Common myeloid progenitor, CD34-positive (primary cell): ENCODE measurements around the gene LMCD1.

Experiments
- CTCF ChIA-PET: fragments of 350-600 bp; sonication (Branson Sonifier 250); formaldehyde crosslinking; loops from one replicate; lab custom pipeline; 2021; ENCODE audit warnings: antibody characterized with exemption; lab: Charles Lee
- POLR2A ChIA-PET: fragments of 350-600 bp; sonication (Branson Sonifier 250); formaldehyde crosslinking; loops from one replicate; lab custom pipeline; 2021; ENCODE audit warnings: antibody characterized with exemption; lab: Charles Lee
- DNase-seq, 3 donors: peaks; one replicate each; pipeline versions ENCODE4 v3.0.0 to v3.0.0-alpha.2; 2013
- H3K27ac ChIP-seq, 2 experiments: 1 replicate in 1 of 2; 2 replicates in 1 of 2; pipeline ENCODE4 v1.7.0; 2013; ENCODE audit warnings: inconsistent platforms in 2 of 2, low read length in 2 of 2, mild to moderate bottlenecking in 2 of 2, low read depth in 1 of 2, moderate library complexity in 1 of 2; ENCODE audit not compliant: severe bottlenecking in 2 of 2, insufficient read depth in 1 of 2, poor library complexity in 1 of 2
- H3K27me3 ChIP-seq, 5 experiments: replicated peaks in 2 of 5; 1 replicate in 3 of 5; 2 replicates in 2 of 5; pipeline versions ENCODE4 v1.6.1 to v1.7.0; 2013; ENCODE audit warnings: low read length in 4 of 5, mild to moderate bottlenecking in 2 of 5, moderate library complexity in 2 of 5, inconsistent platforms in 1 of 5; ENCODE audit not compliant: insufficient read depth in 5 of 5, control insufficient read depth in 4 of 5
- H3K36me3 ChIP-seq, 4 experiments: 1 replicate in 2 of 4; 2 replicates in 2 of 4; pipeline versions ENCODE4 v1.6.1 to v1.7.0; 2013; ENCODE audit warnings: low read length in 3 of 4, control low read depth in 1 of 4, mild to moderate bottlenecking in 1 of 4; ENCODE audit not compliant: control insufficient read depth in 4 of 4, insufficient read depth in 4 of 4
- H3K4me1 ChIP-seq, 4 experiments: 1 replicate in 3 of 4; 2 replicates in 1 of 4; pipeline versions ENCODE4 v1.6.1 to v1.7.1; 2013; ENCODE audit warnings: low read length in 3 of 4, mild to moderate bottlenecking in 3 of 4, control low read depth in 1 of 4, inconsistent platforms in 1 of 4, moderate library complexity in 1 of 4; ENCODE audit not compliant: control insufficient read depth in 4 of 4, insufficient read depth in 4 of 4; ENCODE audit errors: control extremely low read depth in 1 of 4
- H3K4me3 ChIP-seq, 7 experiments: 1 replicate in 4 of 7; 2 replicates in 3 of 7; pipeline versions ENCODE4 v1.5.1 to v1.7.0; 2013; ENCODE audit warnings: mild to moderate bottlenecking in 7 of 7, low read length in 6 of 7, moderate library complexity in 6 of 7, inconsistent platforms in 2 of 7, low read depth in 2 of 7, control low read depth in 1 of 7; ENCODE audit not compliant: insufficient read depth in 4 of 7, control insufficient read depth in 1 of 7; ENCODE audit errors: extremely low read depth in 1 of 7
- H3K9me3 ChIP-seq, 5 experiments: 1 replicate in 4 of 5; 2 replicates in 1 of 5; pipeline versions ENCODE4 v1.6.1 to v1.7.1; 2013; ENCODE audit warnings: low read length in 4 of 5, mild to moderate bottlenecking in 2 of 5, inconsistent platforms in 1 of 5, low read depth in 1 of 5, moderate library complexity in 1 of 5; ENCODE audit not compliant: control insufficient read depth in 4 of 5, insufficient read depth in 2 of 5; ENCODE audit errors: control extremely low read depth in 1 of 5
- WGBS: methylation state at CpG from one replicate; pipeline ENCODE4 v1.1.5; 2013; ENCODE audit not compliant: insufficient coverage; 5-methylcytosine and 5-hydroxymethylcytosine counted together

The LMCD1 gene

DNA sequence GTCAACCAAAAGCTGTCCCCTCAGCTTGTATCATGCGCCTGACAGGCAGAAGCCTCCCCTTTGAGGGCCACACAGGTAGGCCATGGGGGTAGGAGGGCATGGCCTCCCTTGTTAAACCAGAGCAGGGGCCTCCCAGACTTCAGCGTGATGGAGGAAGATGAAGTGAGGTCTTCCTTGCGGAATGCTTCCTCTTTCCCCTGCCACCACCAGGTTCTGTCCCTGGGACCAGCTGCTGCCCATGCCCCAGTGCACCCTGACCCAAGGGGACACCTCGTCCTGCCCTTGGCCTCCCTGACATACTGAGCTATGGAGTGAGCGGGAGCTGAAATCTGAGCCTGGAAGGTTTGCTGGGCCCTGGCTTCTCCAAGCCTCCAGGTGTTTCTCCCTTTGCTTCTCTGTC, 116.3 kb downstream of the LMCD1 start:
- H3K4me3 ChIP-seq: no peak overlapping the region
- peaks cover 0 to 3% (median under 1%) of the 10 kb centered on the region in 4 experiments for H3K4me1 ChIP-seq
- H3K27ac ChIP-seq: no peak overlapping the region
- no peaks in the 10 kb centered on the region for H3K27me3 ChIP-seq
- WGBS: 96% methylated on average over 5 of the region's 5 CpGs
- no peak for DNase-seq
- H3K36me3 ChIP-seq: no peaks in the 10 kb centered on the region
- CTCF ChIA-PET: no interaction called here
- H3K9me3 ChIP-seq: peaks cover 0 to 9% (median 5%) of the 10 kb centered on the region in 5 experiments
- POLR2A ChIA-PET: no interaction called here

DNA sequence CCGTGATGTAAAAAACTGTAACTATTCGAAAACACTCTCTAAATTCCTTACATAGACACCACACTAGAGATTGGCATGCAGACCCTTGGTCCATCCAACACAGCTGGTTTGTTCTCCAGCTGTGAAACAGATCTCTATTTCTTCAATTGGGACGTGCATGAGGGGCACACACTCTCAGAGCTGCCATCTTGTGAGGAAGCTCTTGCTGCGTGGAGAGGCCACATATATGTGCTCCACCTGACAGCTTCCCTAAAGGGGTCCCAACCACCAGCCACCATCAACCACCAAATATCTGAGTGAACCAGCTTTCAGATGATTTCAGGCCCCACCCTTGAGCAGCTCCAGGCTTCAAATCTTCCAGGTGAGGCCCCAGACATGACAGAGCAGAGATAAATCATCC, 117.3 kb downstream of the LMCD1 start:
- H3K4me1 ChIP-seq: peaks cover 0 to 10% (median 6%) of the 10 kb centered on the region in 4 experiments
- 92% methylated on average over 3 of the region's 4 CpGs for WGBS
- no peak for DNase-seq
- no peak overlapping the region for H3K27ac ChIP-seq
- peaks cover 0 to 9% (median 5%) of the 10 kb centered on the region in 5 experiments for H3K9me3 ChIP-seq
- no peaks in the 10 kb centered on the region for H3K36me3 ChIP-seq
- ChIA-PET POLR2A (no interaction called here), CTCF (interaction anchor here (0.7 to 1.7 kb wide), 3 partner anchors 12 to 379 kb away, joined by 3 to 4 read pairs (median 3); no protein-coding TSS in a partner anchor)
- H3K27me3 ChIP-seq: no peaks in the 10 kb centered on the region
- H3K4me3 ChIP-seq: no peak overlapping the region

DNA sequence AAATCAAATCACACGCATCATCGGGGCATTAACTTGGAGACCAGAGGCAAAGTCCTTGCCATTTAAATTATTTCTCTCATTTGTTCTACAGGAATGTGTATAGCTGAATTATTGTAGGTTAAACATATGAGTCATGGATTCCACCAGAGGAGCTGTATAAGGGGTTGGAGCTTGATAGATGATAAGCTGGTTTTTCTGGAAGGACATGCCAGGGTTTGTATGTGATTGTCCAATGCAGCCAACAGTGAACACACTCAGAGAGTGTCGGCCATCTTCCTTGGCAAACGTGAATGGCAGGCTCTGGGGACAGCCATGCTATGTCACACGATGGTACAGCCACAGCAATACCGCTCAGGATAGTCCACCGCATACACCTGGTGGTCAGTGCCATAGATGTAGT, 117.9 kb downstream of the LMCD1 start:
- Histone ChIP-seq H3K36me3 (no peaks in the 10 kb centered on the region), H3K4me1 (peaks cover 0 to 10% (median 6%) of the 10 kb centered on the region in 4 experiments), H3K9me3 (peaks cover 0 to 9% (median 5%) of the 10 kb centered on the region in 5 experiments), H3K4me3 (no peak overlapping the region), H3K27ac (no peak overlapping the region), H3K27me3 (peaks cover 0 to under 1% (median 0%) of the 10 kb centered on the region in 5 experiments)
- POLR2A ChIA-PET: no interaction called here
- 94% methylated on average over 7 of the region's 7 CpGs for WGBS
- CTCF ChIA-PET: interaction anchor here (0.9 to 1.7 kb wide), 3 partner anchors 11 to 178 kb away, joined by 3 to 4 read pairs (median 3); no protein-coding TSS in a partner anchor
- no peak for DNase-seq

DNA sequence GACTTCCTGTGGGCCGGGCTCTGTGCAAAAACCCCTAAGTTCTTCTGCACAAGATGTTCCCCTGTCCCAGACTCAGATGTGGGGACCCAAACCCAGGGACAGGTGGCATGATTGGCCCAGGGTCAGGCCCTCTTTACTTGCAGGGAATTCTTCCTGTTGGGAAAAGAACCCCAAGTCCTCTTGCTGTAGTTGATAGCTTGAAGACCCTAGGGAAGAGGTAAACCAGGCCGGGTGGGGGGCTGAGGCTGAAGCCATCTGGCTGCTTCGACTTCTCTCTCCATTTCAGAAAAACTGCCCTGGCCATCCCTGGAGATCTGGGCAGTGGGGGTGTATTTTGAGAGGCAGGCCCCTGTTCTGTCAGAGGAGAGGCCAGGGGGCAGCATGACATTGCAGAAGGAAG, 119.5 kb downstream of the LMCD1 start:
- ChIA-PET POLR2A (no interaction called here), CTCF (interaction anchor here (0.7 to 1.7 kb wide), 4 partner anchors 42 to 179 kb away, joined by 3 to 5 read pairs (median 4); no protein-coding TSS in a partner anchor)
- DNase-seq: no peak
- H3K27ac ChIP-seq: no peak overlapping the region
- peaks cover 0 to 9% (median 5%) of the 10 kb centered on the region in 5 experiments for H3K9me3 ChIP-seq
- no peaks in the 10 kb centered on the region for H3K36me3 ChIP-seq
- H3K4me3 ChIP-seq: no peak overlapping the region
- H3K27me3 ChIP-seq: peaks cover 0 to 4% (median 0%) of the 10 kb centered on the region in 5 experiments
- WGBS: 65% methylated on average over 2 of the region's 3 CpGs
- peaks cover 0 to 10% (median 6%) of the 10 kb centered on the region in 4 experiments for H3K4me1 ChIP-seq

DNA sequence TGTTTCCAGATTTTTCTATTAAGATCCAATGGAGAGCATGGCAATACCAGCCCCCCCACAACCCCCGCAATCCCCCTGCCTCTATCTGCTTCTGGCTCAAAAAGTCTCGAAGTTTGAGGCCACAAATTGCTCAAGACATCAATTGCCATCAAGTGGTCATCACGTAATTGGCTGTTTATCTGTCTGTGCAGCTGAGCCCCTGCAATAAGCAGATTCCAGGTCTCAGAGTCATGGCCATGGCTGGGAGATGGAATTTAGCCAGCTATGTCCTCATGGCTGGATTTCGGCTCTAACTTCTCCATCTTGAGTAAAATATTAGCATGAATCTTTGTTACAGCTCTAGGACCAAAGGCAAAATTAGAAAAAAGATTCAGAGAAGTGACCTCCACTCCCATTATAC, 120.2 kb downstream of the LMCD1 start:
- peaks cover 0 to 10% (median 6%) of the 10 kb centered on the region in 4 experiments for H3K4me1 ChIP-seq
- H3K36me3 ChIP-seq: no peaks in the 10 kb centered on the region
- DNase-seq: no peak
- ChIA-PET POLR2A (interaction anchor here (0.6 kb wide), 1 partner anchor 344 kb away, joined by 3 read pairs; no protein-coding TSS in a partner anchor), CTCF (interaction anchor here (0.9 to 1.7 kb wide), 10 partner anchors 9 to 297 kb away, joined by 3 to 5 read pairs (median 4); no protein-coding TSS in a partner anchor)
- H3K9me3 ChIP-seq: peaks cover 0 to 9% (median 5%) of the 10 kb centered on the region in 5 experiments
- H3K27me3 ChIP-seq: peaks cover 0 to 4% (median 0%) of the 10 kb centered on the region in 5 experiments
- H3K27ac ChIP-seq: no peak overlapping the region
- H3K4me3 ChIP-seq: no peak overlapping the region
- 96% methylated on average over 4 of the region's 4 CpGs for WGBS

DNA sequence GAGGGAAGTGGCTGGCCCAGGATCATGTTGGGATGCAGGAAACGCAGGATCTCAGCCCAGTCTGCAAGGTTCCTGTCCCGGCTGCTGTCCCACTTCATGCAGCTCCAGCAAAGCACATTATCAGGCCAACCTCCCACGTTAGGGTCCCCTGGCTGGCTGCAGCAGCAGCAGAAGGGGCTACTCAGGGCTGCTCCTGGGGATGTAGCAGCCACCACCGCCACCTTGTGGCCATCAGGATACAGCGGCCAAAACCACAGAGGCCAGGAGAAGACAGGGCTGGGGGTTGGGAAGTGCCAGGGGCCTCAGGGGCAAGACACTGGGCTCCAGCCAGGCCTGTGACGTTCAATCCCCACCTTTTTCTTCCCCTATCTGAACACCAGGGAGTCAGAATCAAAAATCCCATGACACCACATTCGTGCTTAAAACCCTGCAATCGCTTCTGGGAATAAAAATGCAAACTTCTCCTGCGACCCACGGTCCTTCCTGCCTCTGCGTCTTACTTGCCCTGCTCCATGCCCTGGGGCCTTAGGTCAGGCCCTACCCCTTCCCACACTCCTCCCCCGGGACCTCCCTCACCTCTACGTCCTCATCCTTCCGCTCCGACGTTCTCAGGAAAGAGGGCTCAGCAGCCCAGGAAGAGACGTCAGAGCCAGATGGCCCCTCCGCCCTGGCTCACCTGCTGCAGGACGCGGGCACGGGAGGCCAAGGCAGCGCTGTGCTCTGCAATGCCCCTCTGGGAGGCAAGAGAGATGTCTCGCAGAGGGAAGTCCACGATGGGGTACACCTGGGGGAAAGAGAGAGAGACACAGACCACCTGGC, 121.5 kb downstream of the LMCD1 start:
- peak; percentile 44 to 77 (median 69) for DNase-seq
- ChIA-PET CTCF (interaction anchor here (0.9 to 1.4 kb wide), 7 partner anchors 8 to 298 kb away, joined by 3 to 4 read pairs (median 4); no protein-coding TSS in a partner anchor), POLR2A (interaction anchor here (0.6 kb wide), 1 partner anchor 115 kb away, joined by 3 read pairs; no protein-coding TSS in a partner anchor)
- Histone ChIP-seq H3K4me1 (peaks cover 0 to 10% (median 6%) of the 10 kb centered on the region in 4 experiments), H3K27me3 (peaks cover 0 to 4% (median 0%) of the 10 kb centered on the region in 5 experiments), H3K27ac (no peak overlapping the region), H3K4me3 (peak overlapping the region in 4 of 7 experiments; percentile 2 to 60 (median 36)), H3K9me3 (peaks cover 0 to 9% (median 5%) of the 10 kb centered on the region in 5 experiments), H3K36me3 (no peaks in the 10 kb centered on the region)
- 23% methylated on average over 13 of the region's 24 CpGs for WGBS
